Fibroblast of pulmonary artery (primary cell): ENCODE results near the gene SCCPDH.
A peak's percentile ranks its signal among the peaks of the same experiment; 100 is the strongest.

Experiments
- DNase-seq: peaks from one replicate; pipeline ENCODE4 v3.0.0-alpha.2; 2010; ENCODE audit warnings: low read depth
- H3K4me3 ChIP-seq: replicated peaks from 2 replicates; pipeline ENCODE4 v1.5.1; 2011; ENCODE audit warnings: low read depth, mild to moderate bottlenecking, control low read depth, low read length, moderate library complexity
- CTCF ChIP-seq: IDR thresholded peaks from 2 replicates; pipeline ENCODE4 v1.5.1; 2011; ENCODE audit warnings: mild to moderate bottlenecking, control low read depth, low read length, inconsistent platforms; ENCODE audit errors: missing control alignments

Gene SCCPDH

GRCh38 chr1:246779561-246780175 is 55.5 kb downstream of the SCCPDH start:
- no peak for DNase-seq
- no peak for TF ChIP-seq CTCF
- no peak overlapping the region for H3K4me3 ChIP-seq

- no peak overlapping the region for H3K4me3 ChIP-seq
- no peak for TF ChIP-seq CTCF
- no peak for DNase-seq
Measured at GRCh38 chr1:246780264-246780663, 56.1 kb downstream of the SCCPDH start.

- TF ChIP-seq CTCF = no peak
Measured at GRCh38 chr1:246781212-246781611, 57.0 kb downstream of the SCCPDH start.

GRCh38 chr1:246782120-246782900 is 58.1 kb downstream of the SCCPDH start:
- peak; percentile 86 for DNase-seq
- no peak for TF ChIP-seq CTCF
- H3K4me3 ChIP-seq = no peak overlapping the region

More at GRCh38 chr1:246781212-246781611, 57.0 kb downstream of the SCCPDH start:
- H3K4me3 ChIP-seq = no peak overlapping the region
- no peak for DNase-seq

GRCh38 chr1:246784621-246785493 is 60.6 kb downstream of the SCCPDH start:
- DNase-seq = peak; percentile 43
- TF ChIP-seq CTCF = no peak
- no peak overlapping the region for H3K4me3 ChIP-seq

GRCh38 chr1:246785494-246786111 is 61.4 kb downstream of the SCCPDH start:
- no peak overlapping the region for H3K4me3 ChIP-seq
- no peak for TF ChIP-seq CTCF
- DNase-seq = no peak
